Adrenal gland (tissue), 5 donors: ENCODE measurements around the gene WNT3A.

Experiments
- CTCF ChIP-seq, 6 experiments: fragments of 450-650 bp in 4 of 6; fragments of 200-600 bp in 2 of 6; sonication (generic) in 1 of 6; IDR thresholded peaks; 1 replicate in 5 of 6; 2 replicates in 1 of 6; pipeline versions ENCODE4 v1.5.1 to v1.8.0; 2016 to 2021; ENCODE audit warnings: antibody characterized with exemption in 6 of 6, mild to moderate bottlenecking in 2 of 6, moderate library complexity in 1 of 6
- POLR2A ChIP-seq, 2 donors: fragments of 450-650 bp; IDR thresholded peaks; one replicate each; pipeline ENCODE4 v1.6.1; 2017; ENCODE audit warnings: antibody characterized with exemption in 2 of 2, mild to moderate bottlenecking in 2 of 2, moderate library complexity in 1 of 2
- donor health status: DM: no; HTN: no; CAD: no.

DNA sequence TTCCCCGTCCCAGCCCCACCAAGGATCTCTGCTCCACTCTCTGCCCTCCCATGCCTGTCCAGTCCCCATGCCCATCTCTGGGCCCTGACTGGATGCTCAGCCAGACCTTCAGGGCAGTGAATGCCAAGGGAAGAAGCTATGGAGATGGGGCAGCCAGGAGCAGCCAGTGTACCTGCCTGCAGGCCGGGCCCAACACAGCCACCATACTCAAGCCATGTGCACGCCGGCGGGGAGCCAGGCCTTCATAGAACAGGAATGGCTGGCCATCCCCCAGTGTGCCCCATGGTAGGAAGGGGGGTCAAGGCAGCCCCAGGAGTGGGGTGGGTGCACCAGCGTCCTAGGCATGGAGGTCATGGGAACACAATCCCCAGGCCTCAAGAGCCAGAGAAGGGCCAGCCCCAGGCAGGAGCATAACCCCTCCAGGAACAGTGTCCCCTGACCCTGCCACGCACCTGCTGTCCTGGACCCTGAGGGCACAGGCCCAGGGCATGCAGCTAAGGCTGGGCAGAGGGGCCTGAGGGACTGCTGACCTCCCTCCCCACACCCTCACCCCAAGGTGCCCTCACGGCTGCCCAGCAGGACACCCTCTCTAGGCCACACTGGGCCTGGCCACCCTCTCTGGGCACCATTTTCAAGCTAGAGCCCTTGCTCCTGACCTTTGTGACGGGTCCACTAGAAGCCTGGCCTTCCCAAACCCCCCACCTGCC lies 55.4 kb downstream of the WNT3A start:
- TF ChIP-seq CTCF (IDR thresholded peaks at IDR 0.05) (no peak), POLR2A (IDR thresholded peaks at IDR 0.05) (no peak)
